ENCODE data around the gene CARD11.
"Not testable (repeated sequence)": the region's sequence is repeated elsewhere in the genome, so short reads cannot be mapped to it uniquely, and the experiment has no call there.

CARD11 gene

GRCh38 chr7:2922866-2923265, 120.8 kb downstream of the CARD11 start:
- no peak overlapping the region for H3K4me3 ChIP-seq (ENCODE audit: low read depth, low read length)
- no peak for DNase-seq (ENCODE audit: low read depth, low spot score)
- no peak for TF ChIP-seq CTCF (IDR thresholded peaks at IDR 0.05; ENCODE audit: low read depth, low read length)
- in situ Hi-C loops (cut with HindIII; ENCODE audit: low sequenced_read_pairs): no loop called here

GRCh38 chr7:2922348-2922691, 121.3 kb downstream of the CARD11 start:
- TF ChIP-seq CTCF (IDR thresholded peaks at IDR 0.05; ENCODE audit: low read depth, low read length): no peak
- H3K4me3 ChIP-seq (ENCODE audit: low read depth, low read length): no peak overlapping the region
- DNase-seq (ENCODE audit: low read depth, low spot score): no peak
- in situ Hi-C loops (cut with HindIII; ENCODE audit: low sequenced_read_pairs): no loop called here

- no peak overlapping the region for H3K4me3 ChIP-seq (ENCODE audit: low read depth, low read length)
- TF ChIP-seq CTCF (IDR thresholded peaks at IDR 0.05; ENCODE audit: low read depth, low read length): peak; percentile 39
- no peak for DNase-seq (ENCODE audit: low read depth, low spot score)
- in situ Hi-C loops (cut with HindIII; ENCODE audit: low sequenced_read_pairs): no loop called here
Measured at GRCh38 chr7:2921653-2922347, 121.9 kb downstream of the CARD11 start.

- H3K4me3 ChIP-seq (ENCODE audit: low read depth, low read length): no peak overlapping the region
- no peak for TF ChIP-seq CTCF (IDR thresholded peaks at IDR 0.05; ENCODE audit: low read depth, low read length)
- no peak for DNase-seq (ENCODE audit: low read depth, low spot score)
- in situ Hi-C loops (cut with HindIII; ENCODE audit: low sequenced_read_pairs): no loop called here
Measured at GRCh38 chr7:2920956-2921652, 122.6 kb downstream of the CARD11 start.

GRCh38 chr7:2920480-2920879, 123.2 kb downstream of the CARD11 start:
- in situ Hi-C loops (cut with HindIII; ENCODE audit: low sequenced_read_pairs); DNase-seq (ENCODE audit: low read depth, low spot score); H3K4me3 ChIP-seq (ENCODE audit: low read depth, low read length): not testable (repeated sequence)

- no peak for TF ChIP-seq CTCF (IDR thresholded peaks at IDR 0.05; ENCODE audit: low read depth, low read length)
- in situ Hi-C loops (cut with HindIII; ENCODE audit: low sequenced_read_pairs): no loop called here
Measured at GRCh38 chr7:2920041-2920440, 123.6 kb downstream of the CARD11 start.

GRCh38 chr7:2919256-2919655, 124.4 kb downstream of the CARD11 start:
- TF ChIP-seq CTCF (IDR thresholded peaks at IDR 0.05; ENCODE audit: low read depth, low read length): no peak
- no peak overlapping the region for H3K4me3 ChIP-seq (ENCODE audit: low read depth, low read length)
- in situ Hi-C loops (cut with HindIII; ENCODE audit: low sequenced_read_pairs): no loop called here
- DNase-seq (ENCODE audit: low read depth, low spot score): no peak

More at GRCh38 chr7:2920041-2920440, 123.6 kb downstream of the CARD11 start:
- DNase-seq (ENCODE audit: low read depth, low spot score): no peak
- H3K4me3 ChIP-seq (ENCODE audit: low read depth, low read length): no peak overlapping the region
